HG03108 (cell line): ENCODE data around the gene STARD10.

ENCODE experiments used
- ATAC-seq: cut with Tn5 transposase; IDR thresholded peaks from one replicate; pipeline ENCODE4 v1.9.1; 2021; ENCODE audit warnings: moderate library complexity; ENCODE audit not compliant: unreplicated experiment

STARD10 gene

DNA sequence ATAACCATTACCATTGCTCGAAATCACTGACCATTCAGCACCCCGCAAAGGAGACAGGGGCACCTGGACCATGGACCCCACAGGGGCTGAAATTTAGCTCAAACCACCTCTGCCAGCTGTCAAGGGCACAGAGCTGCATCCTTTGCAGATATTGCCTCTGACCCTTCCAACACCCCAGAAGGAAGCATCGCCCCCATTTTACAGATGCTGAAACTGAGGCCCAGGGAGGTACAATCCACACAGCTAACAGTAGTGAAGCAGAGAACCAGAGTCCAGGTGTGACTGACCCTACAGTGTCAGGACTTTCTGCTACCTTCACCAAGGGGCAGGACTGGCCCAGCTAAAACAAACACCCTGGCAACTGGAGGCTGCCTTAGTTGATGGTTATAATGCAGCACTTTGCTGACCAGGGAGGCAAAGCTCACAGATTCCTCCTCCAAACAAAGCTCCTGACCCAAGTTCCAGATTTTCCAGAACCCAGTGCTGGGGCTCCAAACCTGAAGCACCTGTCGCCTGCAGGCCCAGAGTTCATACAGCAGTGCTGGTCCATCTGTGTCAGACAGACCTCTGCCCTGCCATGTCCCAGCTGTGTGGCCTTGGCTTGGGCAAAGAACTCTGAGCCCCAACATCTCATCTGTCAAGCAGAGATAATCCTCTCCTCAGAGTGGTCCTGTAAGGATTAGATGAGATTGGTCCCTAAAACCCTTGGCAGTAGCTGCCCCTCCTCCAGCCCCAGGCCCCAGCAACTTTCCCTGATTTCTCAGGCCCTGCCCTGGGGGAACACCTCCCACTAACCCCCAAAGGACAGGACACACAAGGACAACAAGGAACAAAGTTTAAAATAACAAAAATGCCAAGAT lies 26.4 kb downstream of the STARD10 start:
- ATAC-seq = no peak

- ATAC-seq = no peak
Observed at GRCh38 chr11:72766152-72766902, 27.5 kb downstream of the STARD10 start.

GRCh38 chr11:72764503-72764902 lies 29.3 kb downstream of the STARD10 start:
- no peak for ATAC-seq

DNA sequence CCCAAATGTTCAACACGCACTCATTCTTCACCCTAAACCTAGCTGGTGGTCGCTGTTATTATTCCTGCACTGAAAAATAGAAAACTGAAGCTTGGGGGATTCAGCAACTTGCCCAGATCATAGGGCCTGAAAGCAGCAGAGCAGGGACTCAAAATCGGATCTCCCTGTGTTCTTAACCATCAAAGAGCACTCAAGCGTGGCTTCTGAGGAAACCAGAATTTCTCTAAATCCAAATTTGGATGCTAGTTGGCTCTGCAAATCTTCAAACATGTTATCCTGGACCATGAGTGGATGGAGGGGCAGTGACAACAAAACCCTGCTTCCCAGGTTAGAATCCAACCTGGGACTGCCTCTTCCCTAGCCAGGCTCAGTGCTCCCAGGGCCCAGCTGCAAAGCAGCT lies 30.0 kb downstream of the STARD10 start:
- ATAC-seq = no peak

DNA sequence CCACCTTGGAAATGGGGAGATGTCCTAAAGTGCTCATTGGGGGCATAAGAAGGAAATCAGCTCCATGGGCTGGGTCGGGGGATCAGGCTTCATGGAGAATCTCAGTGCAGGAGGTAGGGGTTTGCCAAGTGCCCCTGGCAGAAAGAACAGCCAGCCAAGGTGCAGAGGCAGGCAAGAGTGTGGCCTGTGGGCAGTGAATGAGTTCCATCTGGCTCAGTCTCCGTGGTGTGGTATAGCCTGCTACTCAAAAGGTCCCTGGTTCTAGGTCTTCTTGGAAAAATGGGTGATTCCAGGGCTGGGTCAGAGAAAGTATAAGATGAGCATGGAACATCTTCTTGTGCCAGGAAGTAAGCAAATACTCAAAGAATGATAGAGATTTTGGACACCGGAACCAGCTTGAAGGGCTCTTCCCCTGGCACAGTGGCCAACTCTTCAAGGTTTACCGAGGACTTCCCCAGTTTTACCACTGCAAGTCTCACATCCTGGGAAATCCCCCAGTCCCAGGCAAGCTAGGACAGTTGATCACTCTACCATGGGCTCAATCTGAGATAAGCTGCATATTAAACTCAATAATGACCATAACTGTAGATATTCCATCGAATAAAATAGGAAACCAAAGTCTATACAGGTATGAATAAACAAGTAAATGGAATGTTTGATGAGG lies 31.1 kb downstream of the STARD10 start:
- ATAC-seq = peak; percentile 68

DNA sequence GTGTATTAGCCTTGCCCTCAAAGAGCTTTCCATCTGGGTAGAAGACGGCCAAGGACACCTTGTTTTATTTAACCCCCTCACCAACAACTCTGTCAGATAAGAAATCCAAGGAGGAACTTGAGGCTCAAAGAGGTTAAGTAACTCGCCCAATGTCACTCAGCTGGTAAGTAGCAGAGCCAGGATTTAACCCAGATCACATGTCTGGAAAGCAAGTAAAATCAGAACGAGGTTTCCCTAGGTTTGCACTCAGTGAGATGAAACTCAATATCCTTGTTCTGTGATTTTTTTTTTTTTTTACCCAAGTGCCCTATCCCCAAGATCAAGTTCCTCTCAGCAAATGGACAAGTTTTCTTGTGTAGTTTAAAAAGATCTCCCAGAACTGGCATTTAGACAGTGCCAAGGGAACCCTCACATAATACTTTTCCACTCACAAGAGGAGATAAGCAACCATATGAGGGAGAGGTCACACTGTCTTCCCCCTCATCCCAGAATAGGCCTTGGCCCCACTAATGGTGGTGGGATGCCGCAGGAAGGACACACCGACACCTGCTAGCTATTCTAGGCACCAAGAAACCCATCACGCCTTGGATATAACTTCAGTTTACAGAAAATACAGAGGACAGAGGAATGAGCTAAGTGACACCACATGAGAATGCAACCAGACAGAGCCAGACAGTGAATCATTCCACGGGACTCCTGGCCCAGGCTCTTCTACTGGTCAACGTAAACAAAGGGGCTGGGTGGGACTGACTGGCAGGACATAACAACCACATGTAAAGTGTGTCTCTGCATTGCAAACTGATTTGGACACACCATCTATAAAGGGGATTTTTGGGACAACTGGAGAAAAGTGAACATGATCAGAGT lies 33.1 kb downstream of the STARD10 start:
- no peak for ATAC-seq

GRCh38 chr11:72759468-72759985 lies 34.3 kb downstream of the STARD10 start:
- ATAC-seq = no peak

DNA sequence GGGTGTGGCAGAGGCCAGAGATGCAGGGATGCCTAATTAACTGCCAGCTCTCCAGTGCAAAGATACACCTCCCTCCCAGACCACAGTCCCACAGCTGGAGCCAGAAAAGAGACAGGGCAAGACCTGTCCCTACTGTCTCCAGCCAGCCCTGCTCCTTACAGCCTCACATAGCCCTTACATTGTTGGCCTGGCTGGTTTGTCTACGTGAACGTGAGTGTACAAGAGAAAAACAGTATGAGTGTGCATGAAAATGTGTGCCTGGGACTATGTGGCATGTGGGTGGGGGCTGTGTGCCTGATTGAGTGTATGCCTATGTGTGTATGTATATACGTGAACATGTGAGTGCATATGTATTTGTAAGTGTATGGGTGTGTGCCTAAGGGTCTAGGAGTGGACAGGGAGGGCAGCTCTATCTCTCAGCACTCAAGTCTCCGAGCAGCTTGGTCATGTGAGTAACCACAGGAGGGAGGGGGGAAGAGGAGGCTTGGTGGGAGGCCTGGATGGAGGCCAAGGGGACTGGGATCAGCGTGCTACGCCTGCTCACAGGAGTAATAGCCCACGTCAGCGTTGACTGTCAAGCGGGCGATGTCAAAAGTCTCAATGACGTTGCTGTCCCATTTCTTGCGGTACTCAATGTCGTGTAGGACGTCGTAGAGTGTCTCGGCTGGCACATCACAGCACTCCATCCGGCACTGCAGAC lies 35.0 kb downstream of the STARD10 start:
- no peak for ATAC-seq

DNA sequence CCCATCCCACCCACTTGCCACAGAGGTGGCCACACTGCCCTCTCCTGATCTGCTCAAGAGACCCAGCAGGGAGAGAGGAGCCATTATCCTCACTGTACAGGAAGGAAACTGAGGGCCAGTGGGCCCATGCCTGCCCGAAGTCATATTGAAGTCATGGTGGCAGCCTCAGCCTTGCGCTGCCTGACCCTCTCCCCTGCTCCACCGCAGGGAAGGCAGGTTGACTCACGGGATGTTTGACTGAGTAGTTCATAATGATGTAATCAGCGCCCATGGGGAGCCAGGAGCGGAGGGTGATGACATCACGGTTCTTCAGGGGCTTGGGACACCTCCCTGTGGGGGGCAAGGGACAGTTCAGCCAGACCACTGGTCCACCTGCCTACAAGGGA lies 35.5 kb downstream of the STARD10 start:
- ATAC-seq = no peak

DNA sequence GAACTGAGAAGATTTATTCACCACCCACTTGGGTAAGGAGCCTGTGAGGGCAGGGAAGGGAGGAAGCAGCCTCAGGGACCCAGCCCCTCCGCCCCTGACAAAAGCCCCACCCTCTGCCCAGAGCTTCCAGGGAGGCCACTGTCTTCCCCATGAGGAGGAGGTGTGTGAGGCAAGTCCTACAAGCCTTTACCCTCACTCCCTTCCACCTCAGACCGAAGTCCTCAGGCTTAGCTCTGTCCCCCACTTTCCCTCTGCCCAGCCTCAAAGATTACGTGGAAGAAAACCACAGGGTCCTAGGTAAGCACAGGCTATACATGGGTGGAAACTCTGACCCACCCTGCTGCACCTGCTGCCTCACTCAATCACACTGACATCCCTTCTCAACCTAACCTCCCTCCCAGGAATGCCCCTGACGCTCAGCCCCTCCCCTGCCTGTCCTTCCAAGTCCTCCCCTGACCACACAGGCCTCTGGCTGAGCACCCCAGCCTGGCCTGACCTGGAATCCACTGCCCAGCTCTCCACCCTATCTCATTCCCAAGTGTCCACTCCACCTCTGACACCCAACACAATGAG lies 38.0 kb downstream of the STARD10 start:
- no peak for ATAC-seq

DNA sequence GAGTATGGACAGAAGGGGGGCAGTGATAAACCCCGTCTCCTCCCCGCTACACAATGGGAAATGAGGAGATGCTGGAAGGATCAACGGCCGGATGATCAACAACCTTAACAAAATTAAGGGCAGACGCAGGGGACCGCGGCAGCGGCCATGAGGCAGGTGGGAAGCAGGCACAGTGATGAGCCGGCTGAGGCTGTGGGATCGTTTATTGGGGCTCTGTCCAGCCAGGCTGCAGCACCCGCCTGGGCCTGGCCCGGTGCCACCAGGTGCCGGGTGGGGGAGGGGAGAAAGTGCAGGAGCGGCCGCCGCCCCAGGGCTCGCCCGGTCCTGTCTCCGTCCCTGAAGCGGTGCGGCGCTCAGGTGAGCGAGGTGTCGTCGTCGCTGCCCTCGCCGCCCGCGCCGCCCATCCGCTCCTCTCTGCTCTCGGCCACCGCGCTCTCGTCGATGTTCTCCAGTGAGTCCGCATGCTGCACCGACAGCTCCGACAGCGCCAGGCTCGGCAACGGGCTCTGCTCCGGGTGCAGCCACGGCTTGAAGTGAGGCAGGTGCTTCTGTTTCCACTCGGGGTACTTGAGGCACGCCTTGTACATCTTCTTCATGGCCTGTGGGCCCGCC lies 39.2 kb downstream of the STARD10 start:
- no peak for ATAC-seq

DNA sequence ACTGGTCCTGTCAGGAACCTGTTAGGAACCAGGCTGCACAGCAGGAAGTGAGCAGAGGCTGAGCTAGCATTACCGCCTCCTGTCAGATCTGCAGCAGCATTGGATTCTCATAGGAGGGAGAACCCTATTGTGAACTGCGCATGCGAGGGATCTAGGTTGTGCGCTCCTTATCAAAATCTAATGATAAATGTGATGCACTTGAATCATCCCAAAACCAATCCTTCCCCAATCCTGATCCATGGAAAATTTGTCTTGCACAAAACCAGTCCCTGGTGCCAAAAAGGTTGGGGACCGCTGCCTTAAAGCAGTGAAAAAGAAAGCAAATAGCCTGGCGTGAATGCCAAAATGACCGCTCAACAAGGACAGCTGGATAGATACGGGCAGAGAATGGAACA lies 39.7 kb downstream of the STARD10 start:
- no peak for ATAC-seq

DNA sequence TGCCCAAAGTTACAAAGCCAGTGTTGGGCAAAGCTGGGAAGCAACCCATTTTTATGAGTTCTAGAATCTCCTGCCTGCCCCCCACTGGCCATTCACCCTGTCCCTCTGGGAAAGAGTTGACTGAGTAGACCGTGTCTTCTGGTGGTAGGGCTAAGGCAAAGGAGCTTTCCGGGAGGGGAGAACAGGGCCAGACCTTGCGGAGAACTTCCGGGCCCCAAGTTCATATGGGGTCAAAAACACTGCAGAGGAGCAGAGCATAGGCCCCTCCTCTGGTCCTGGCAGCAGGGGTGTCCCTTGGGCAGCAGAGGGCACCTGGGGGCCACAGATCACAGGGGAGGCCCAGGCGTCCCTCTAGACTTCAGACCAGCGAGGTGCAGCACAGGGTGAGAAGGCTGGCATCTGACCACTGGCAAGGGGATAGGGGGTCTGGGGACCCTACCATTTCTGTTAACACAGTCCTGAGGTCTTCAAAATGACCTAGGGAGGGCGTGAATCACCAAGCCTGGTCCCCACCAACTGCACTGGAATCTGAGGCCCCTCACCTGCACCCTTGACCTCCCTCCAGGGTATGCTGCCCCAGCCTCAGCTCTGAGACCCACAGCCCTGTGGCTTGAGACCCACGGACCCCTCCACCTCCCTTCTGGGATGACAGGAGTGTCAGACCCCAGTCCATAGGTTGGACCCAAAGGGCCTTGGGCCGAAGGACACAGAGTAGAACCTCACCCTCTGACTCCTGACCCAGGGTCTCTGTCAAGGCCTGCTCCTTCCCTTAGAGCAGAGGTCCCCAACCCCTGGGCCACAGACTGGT lies 40.3 kb downstream of the STARD10 start:
- no peak for ATAC-seq

GRCh38 chr11:72752088-72752914 lies 41.5 kb downstream of the STARD10 start, which contains the start of gene ARAP1:
TSS of gene ARAP1 (minus strand) at chr11:72752408. CDS start at chr11:72727128, 25,280 bp downstream.
- peak; percentile 50 for ATAC-seq

DNA sequence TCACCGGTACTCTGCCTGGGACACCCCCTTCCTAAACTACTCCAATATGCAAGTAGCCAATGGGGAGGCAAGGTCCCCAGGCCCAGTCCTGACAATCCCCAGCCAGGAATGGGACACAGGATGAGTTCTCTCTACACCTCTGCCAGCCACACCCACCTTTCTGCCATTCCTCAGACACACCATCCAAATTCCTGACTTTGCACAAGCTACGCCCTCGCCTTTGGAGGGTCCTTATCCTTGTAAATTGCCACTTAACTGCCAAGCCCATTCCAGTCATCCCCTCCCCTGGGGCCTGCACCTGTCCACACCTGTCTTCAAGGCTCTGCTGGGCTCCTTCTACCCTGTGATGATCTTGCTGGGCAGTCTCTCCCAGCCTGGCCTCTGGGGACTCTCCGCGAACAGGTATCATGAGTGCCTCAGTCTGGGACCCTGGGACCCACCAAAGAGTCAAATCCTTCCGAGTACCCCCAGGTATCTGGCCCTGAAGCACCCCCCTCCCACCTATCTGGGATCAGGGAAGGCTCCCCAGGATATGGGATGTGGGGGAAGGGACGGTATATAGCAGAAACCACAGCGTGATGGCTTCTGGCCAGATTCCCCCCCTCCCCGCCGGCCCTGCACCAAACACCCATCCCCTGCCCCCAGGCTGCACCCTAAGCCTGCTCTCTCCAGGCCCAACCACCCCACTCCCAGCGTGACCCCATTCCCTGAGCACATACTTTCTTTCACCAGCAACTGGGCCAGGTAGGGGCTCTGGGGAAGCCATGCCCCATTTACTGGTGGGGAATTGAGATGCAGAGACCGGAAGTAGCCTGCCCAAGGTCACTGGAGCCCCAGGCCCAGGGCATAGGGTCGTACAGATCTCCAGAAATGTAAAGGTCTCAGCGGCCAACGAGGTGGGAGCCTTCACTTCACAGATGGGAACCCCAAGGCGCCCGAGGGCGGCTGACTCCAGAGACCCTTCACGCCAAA lies 42.4 kb downstream of the STARD10 start:
- ATAC-seq = no peak

DNA sequence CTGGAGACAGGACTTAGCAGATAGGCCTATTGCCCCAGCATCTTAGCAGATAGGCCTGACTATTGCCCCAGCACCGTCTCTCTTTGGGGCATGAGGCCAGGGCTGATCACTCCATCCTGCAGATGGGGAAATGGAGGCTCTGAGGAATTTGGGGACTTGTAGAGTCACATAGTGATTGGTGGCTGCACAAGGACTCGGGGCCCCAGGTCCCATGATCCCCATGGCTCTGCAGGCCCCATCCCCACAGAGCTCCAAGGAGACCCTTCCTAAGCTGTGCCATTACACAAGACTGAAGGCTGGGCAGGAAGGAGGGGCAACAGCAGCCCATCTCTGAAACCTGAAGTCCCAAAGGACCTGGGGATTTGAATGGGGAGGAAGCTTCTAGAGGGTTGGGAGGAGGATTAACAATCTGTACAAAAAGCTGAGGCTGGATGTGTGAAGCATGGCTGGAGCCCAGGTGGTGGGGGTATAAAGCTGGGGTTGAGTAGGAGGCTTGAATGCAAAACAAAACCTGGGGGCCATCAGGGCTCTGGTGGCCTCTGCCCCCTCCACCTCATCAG lies 43.2 kb downstream of the STARD10 start:
- ATAC-seq = no peak
